ENCODE results near the gene VSNL1.

Gene VSNL1

DNA sequence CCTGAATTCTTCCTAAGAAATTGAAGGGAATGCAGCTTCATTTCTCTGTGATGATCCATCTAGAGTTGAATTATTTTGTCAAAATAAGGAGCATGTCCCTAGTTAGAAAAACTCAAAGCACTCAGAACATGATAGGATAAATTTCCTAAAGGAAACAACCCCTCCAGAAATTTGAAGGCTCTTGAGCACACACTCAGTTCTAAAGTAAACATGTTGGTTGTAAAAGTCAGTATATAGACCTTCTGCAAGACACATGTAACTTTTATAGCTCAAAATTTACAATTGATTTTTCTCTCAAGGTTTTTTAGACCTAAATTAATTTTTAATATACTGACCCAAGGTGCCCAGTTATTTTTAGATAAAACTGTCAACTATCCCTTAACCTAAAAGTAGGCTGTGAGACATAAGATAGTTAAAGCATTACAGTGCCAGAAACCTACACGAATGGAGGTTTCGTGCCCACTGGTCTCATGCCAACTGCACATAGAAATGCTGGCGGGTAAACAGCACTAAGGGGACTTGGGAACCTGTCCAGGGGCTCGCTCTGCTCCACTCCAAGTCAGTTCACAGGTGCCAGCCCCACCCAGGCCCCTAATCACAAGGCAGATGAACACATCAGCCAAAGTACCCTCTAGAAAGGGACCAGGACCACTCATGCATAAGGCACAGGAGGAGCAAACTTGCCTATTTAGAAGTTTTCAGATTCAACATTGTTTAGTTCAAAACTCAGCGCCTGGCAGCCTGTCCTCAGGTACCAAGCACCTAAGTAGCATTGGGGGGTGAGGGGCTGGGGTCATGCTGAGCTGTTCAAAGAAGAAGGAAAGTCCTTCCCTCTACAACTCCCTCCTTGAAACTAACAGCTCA, 106.6 kb downstream of the VSNL1 start:
- H3K4me2 ChIP-seq (ENCODE audit: low read depth, low read length, poor library complexity, severe bottlenecking), result no peak overlapping the region

DNA sequence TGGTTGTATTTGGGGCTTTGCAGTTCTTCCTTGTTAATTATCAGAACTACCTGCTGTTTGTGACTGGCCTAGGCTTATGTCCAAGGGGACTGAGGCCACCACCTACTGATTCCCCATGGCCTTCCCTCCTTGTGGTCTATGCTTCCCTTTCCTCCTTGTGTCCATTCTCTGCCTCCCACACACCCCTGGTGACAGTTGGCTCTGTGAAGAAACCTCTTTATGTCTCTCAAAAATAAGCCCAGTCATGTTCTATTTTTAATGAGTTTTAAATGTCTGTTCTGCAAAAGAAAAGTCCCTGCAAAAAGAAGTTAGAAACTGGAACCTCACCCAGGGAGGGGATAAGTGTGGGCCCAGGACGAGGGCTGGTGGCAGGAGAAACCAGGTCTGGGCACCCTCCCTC, 108.1 kb downstream of the VSNL1 start:
- Histone ChIP-seq H3K9ac (ENCODE audit: low read length) (no peak overlapping the region), H3K36me3 (ENCODE audit: low read length) (no peaks in the 10 kb centered on the region), H2AFZ (ENCODE audit: low read depth, low read length, severe bottlenecking) (no peak overlapping the region), H3K27ac (ENCODE audit: low read depth, low read length) (no peak overlapping the region), H3K4me3 (ENCODE audit: insufficient read depth, low read length, poor library complexity, severe bottlenecking) (no peak overlapping the region), H4K20me1 (ENCODE audit: low read depth, low read length) (no peaks in the 10 kb centered on the region), H3K79me2 (ENCODE audit: insufficient read depth, low read length) (no peaks in the 10 kb centered on the region), H3K27me3 (ENCODE audit: low read length) (no peaks in the 10 kb centered on the region), H3K9me2 (replicated peaks; ENCODE audit: insufficient read depth, low read length) (no peaks in the 10 kb centered on the region), H3K9me3 (ENCODE audit: insufficient read depth, low read length) (no peaks in the 10 kb centered on the region), H3F3A (ENCODE audit: insufficient read depth) (no peaks in the 10 kb centered on the region), H3K4me2 (ENCODE audit: low read depth, low read length, poor library complexity, severe bottlenecking) (no peak overlapping the region)
- TF ChIP-seq, protein P1, sequence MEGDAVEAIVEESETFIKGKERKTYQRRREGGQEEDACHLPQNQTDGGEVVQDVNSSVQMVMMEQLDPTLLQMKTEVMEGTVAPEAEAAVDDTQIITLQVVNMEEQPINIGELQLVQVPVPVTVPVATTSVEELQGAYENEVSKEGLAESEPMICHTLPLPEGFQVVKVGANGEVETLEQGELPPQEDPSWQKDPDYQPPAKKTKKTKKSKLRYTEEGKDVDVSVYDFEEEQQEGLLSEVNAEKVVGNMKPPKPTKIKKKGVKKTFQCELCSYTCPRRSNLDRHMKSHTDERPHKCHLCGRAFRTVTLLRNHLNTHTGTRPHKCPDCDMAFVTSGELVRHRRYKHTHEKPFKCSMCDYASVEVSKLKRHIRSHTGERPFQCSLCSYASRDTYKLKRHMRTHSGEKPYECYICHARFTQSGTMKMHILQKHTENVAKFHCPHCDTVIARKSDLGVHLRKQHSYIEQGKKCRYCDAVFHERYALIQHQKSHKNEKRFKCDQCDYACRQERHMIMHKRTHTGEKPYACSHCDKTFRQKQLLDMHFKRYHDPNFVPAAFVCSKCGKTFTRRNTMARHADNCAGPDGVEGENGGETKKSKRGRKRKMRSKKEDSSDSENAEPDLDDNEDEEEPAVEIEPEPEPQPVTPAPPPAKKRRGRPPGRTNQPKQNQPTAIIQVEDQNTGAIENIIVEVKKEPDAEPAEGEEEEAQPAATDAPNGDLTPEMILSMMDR (IDR thresholded peaks at IDR 0.05; ENCODE audit: insufficient read depth, low read length, poor library complexity, severe bottlenecking), result no peak

More for the DNA sequence above, 106.6 kb downstream of the VSNL1 start:
- no peaks in the 10 kb centered on the region for H3K36me3 ChIP-seq (ENCODE audit: low read length)
- H3K9ac ChIP-seq (ENCODE audit: low read length), result no peak overlapping the region
- H2AFZ ChIP-seq (ENCODE audit: low read depth, low read length, severe bottlenecking), result peak overlapping the region; percentile 40
- H3K9me3 ChIP-seq (ENCODE audit: insufficient read depth, low read length), result no peaks in the 10 kb centered on the region
- no peak overlapping the region for H3K4me3 ChIP-seq (ENCODE audit: insufficient read depth, low read length, poor library complexity, severe bottlenecking)
- no peaks in the 10 kb centered on the region for H3K9me2 ChIP-seq (replicated peaks; ENCODE audit: insufficient read depth, low read length)
- no peak for TF ChIP-seq EZH2phosphoT487 (conservative IDR thresholded peaks at IDR 0.05; ENCODE audit: low read length)
- TF ChIP-seq, protein P1 (IDR thresholded peaks at IDR 0.05; ENCODE audit: insufficient read depth, low read length, poor library complexity, severe bottlenecking), result no peak
- H3K27ac ChIP-seq (ENCODE audit: low read depth, low read length), result no peak overlapping the region
- no peaks in the 10 kb centered on the region for H4K20me1 ChIP-seq (ENCODE audit: low read depth, low read length)
- H3K79me2 ChIP-seq (ENCODE audit: insufficient read depth, low read length), result no peaks in the 10 kb centered on the region
- no peaks in the 10 kb centered on the region for H3F3A ChIP-seq (ENCODE audit: insufficient read depth)
- no peaks in the 10 kb centered on the region for H3K27me3 ChIP-seq (ENCODE audit: low read length)

DNA sequence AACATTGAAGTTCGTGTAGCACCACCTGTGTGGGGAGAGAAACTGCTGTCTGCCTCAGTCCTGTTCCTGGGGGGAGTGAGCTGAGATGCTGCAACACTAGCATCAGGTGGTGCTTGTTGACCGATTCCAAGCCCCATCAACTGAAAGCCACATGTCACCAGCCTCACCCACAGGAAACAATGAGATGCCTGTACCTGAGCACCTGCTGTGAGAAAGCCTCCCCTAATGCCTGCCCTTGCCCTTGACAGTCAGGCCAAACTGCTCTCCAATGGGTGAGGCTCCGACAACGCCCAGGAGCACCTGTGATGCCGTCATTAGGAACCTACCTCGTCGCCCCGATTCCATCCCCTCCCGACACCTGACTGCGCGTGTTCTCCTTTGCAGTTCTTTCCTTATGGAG, 108.5 kb downstream of the VSNL1 start:
- Histone ChIP-seq H3K27ac (ENCODE audit: low read depth, low read length) (no peak overlapping the region), H3K36me3 (ENCODE audit: low read length) (no peaks in the 10 kb centered on the region), H3K9me2 (replicated peaks; ENCODE audit: insufficient read depth, low read length) (no peaks in the 10 kb centered on the region), H3K4me2 (ENCODE audit: low read depth, low read length, poor library complexity, severe bottlenecking) (no peak overlapping the region), H3K27me3 (ENCODE audit: low read length) (no peaks in the 10 kb centered on the region), H3K4me3 (ENCODE audit: insufficient read depth, low read length, poor library complexity, severe bottlenecking) (no peak overlapping the region), H4K20me1 (ENCODE audit: low read depth, low read length) (no peaks in the 10 kb centered on the region), H2AFZ (ENCODE audit: low read depth, low read length, severe bottlenecking) (no peak overlapping the region), H3K9ac (ENCODE audit: low read length) (no peak overlapping the region), H3K9me3 (ENCODE audit: insufficient read depth, low read length) (no peaks in the 10 kb centered on the region), H3F3A (ENCODE audit: insufficient read depth) (no peaks in the 10 kb centered on the region), H3K79me2 (ENCODE audit: insufficient read depth, low read length) (no peaks in the 10 kb centered on the region)
- TF ChIP-seq, protein P1 (IDR thresholded peaks at IDR 0.05; ENCODE audit: insufficient read depth, low read length, poor library complexity, severe bottlenecking), result no peak
- no peak for TF ChIP-seq EZH2phosphoT487 (conservative IDR thresholded peaks at IDR 0.05; ENCODE audit: low read length)
